Mucosa of gallbladder (tissue), 1 donor: ENCODE results near the gene ANKHD1. TPM values are rescaled to one million over a fixed set of nuclear protein-coding genes. Genes with fewer than 3 reads are reported as not detected.

Experiments used
- total RNA-seq: library from RNA; stranded (reverse); gene quantifications from one replicate; pipeline ENCODE4 v1.2.1, GENCODE V29; 2021
- donor health status: DM: no; HTN: no; CAD: no.

ANKHD1 gene
- total RNA-seq, 1 donor from 2014 or later: 116 TPM

Other genes with a start within 250 kb of the ANKHD1 start
- 382 TPM for gene CYSTM1, start 226.6 kb upstream of the ANKHD1 start, total RNA-seq
- 41.8 TPM for gene PFDN1, start 98.7 kb upstream of the ANKHD1 start, total RNA-seq
- 21.2 TPM for gene HBEGF, start 55.2 kb upstream of the ANKHD1 start, total RNA-seq
- 0.86 TPM for gene SLC4A9, start 41.6 kb upstream of the ANKHD1 start, total RNA-seq
- 14.4 TPM for gene EIF4EBP3, start 145.8 kb downstream of the ANKHD1 start, total RNA-seq
- gene SRA1, start 155.6 kb downstream of the ANKHD1 start, total RNA-seq: 27.2 TPM
- gene APBB3, start 162.8 kb downstream of the ANKHD1 start, total RNA-seq: 46.4 TPM
- 73.8 TPM for gene SLC35A4, start 163.0 kb downstream of the ANKHD1 start, total RNA-seq
- 104 TPM for gene CD14, start 231.3 kb downstream of the ANKHD1 start, total RNA-seq
- 20.6 TPM for gene TMCO6, start 237.6 kb downstream of the ANKHD1 start, total RNA-seq
- gene NDUFA2, start 245.8 kb downstream of the ANKHD1 start, total RNA-seq: 73.0 TPM
- 72.1 TPM for gene IK, start 246.0 kb downstream of the ANKHD1 start, total RNA-seq